Ureter (tissue), 1 donor: ENCODE results near the gene ZNRD2. TPM values are rescaled to one million over a fixed set of nuclear protein-coding genes. Genes with fewer than 3 reads are reported as not detected.

Experiments used
- DNase-seq: peaks from one replicate; pipeline ENCODE4 v3.0.0-alpha.2; 2020; ENCODE audit warnings: low spot score
- total RNA-seq: library from RNA; stranded (reverse); gene quantifications from one replicate; pipeline ENCODE4 v1.2.4, GENCODE V29; 2023
- donor health status: DM: yes; HTN: yes; CAD: no.

The ZNRD2 gene
- total RNA-seq, 1 donor from 2014 or later, result 50.3 TPM

GRCh38 chr11:65538232-65538914 is 31.9 kb upstream of the ZNRD2 start:
- DNase-seq, result no peak

- no peak for DNase-seq
These were observed 31.1 kb upstream of the ZNRD2 start for GRCh38 chr11:65538915-65539743.

- DNase-seq, result peak; percentile 78
These were observed 30.5 kb upstream of the ZNRD2 start for GRCh38 chr11:65539744-65540289.

- peak; percentile 92 for DNase-seq
These were observed 29.8 kb upstream of the ZNRD2 start for GRCh38 chr11:65540290-65541092.

GRCh38 chr11:65541093-65541982 is 28.9 kb upstream of the ZNRD2 start:
- DNase-seq, result no peak

GRCh38 chr11:65542738-65543390 is 27.4 kb upstream of the ZNRD2 start:
- DNase-seq, result no peak

GRCh38 chr11:65545853-65546216 is 24.4 kb upstream of the ZNRD2 start:
- DNase-seq, result no peak

- DNase-seq, result peak; percentile 93
These were observed 23.9 kb upstream of the ZNRD2 start for GRCh38 chr11:65546217-65546958.

- no peak for DNase-seq
These were observed 22.7 kb upstream of the ZNRD2 start for GRCh38 chr11:65547446-65548125.

GRCh38 chr11:65548395-65548794 is 21.9 kb upstream of the ZNRD2 start:
- no peak for DNase-seq

- no peak for DNase-seq
These were observed 21.2 kb upstream of the ZNRD2 start for GRCh38 chr11:65549096-65549495.

- no peak for DNase-seq
These were observed 18.5 kb upstream of the ZNRD2 start for GRCh38 chr11:65551572-65552387.

GRCh38 chr11:65552388-65552951 is 17.8 kb upstream of the ZNRD2 start:
- no peak for DNase-seq

GRCh38 chr11:65553301-65554001 is 16.8 kb upstream of the ZNRD2 start:
- DNase-seq, result no peak

- no peak for DNase-seq
These were observed 16.0 kb upstream of the ZNRD2 start for GRCh38 chr11:65554057-65554818.

- DNase-seq, result no peak
These were observed 15.3 kb upstream of the ZNRD2 start for GRCh38 chr11:65554842-65555430.
